Measurements from ENCODE around the gene PIN1.

The PIN1 gene

GRCh38 chr19:9861503-9861902, 26.4 kb downstream of the PIN1 start:
- Histone ChIP-seq H3K27me3 (ENCODE audit: control insufficient read depth, insufficient read depth, low read length) (no peaks in the 10 kb centered on the region), H3K4me1 (ENCODE audit: control insufficient read depth, low read depth, low read length) (peaks cover 6% of the 10 kb centered on the region), H3K36me3 (ENCODE audit: control insufficient read depth, low read depth, low read length) (peaks cover 7% of the 10 kb centered on the region), H3K4me3 (ENCODE audit: low read length) (no peak overlapping the region), H3K27ac (ENCODE audit: low read length) (no peak overlapping the region), H3K9ac (ENCODE audit: low read length) (no peak overlapping the region), H3K9me3 (ENCODE audit: control insufficient read depth, low read depth, low read length) (no peaks in the 10 kb centered on the region)

GRCh38 chr19:9862938-9863337, 27.8 kb downstream of the PIN1 start:
- H3K27me3 ChIP-seq (ENCODE audit: control insufficient read depth, insufficient read depth, low read length) = no peaks in the 10 kb centered on the region
- H3K36me3 ChIP-seq (ENCODE audit: control insufficient read depth, low read depth, low read length) = no peaks in the 10 kb centered on the region
- H3K4me1 ChIP-seq (ENCODE audit: control insufficient read depth, low read depth, low read length) = peaks cover 6% of the 10 kb centered on the region
- no peak overlapping the region for H3K4me3 ChIP-seq (ENCODE audit: low read length)
- H3K9me3 ChIP-seq (ENCODE audit: control insufficient read depth, low read depth, low read length) = no peaks in the 10 kb centered on the region
- H3K9ac ChIP-seq (ENCODE audit: low read length) = no peak overlapping the region
- no peak overlapping the region for H3K27ac ChIP-seq (ENCODE audit: low read length)

- Histone ChIP-seq H3K27ac (ENCODE audit: low read length) (no peak overlapping the region), H3K27me3 (ENCODE audit: control insufficient read depth, insufficient read depth, low read length) (no peaks in the 10 kb centered on the region), H3K9ac (ENCODE audit: low read length) (no peak overlapping the region), H3K9me3 (ENCODE audit: control insufficient read depth, low read depth, low read length) (no peaks in the 10 kb centered on the region), H3K4me1 (ENCODE audit: control insufficient read depth, low read depth, low read length) (peaks cover 6% of the 10 kb centered on the region), H3K4me3 (ENCODE audit: low read length) (no peak overlapping the region), H3K36me3 (ENCODE audit: control insufficient read depth, low read depth, low read length) (no peaks in the 10 kb centered on the region)
These were observed 28.6 kb downstream of the PIN1 start for GRCh38 chr19:9863759-9864158.

- Histone ChIP-seq H3K4me1 (ENCODE audit: control insufficient read depth, low read depth, low read length) (peaks cover 6% of the 10 kb centered on the region), H3K9me3 (ENCODE audit: control insufficient read depth, low read depth, low read length) (no peaks in the 10 kb centered on the region), H3K4me3 (ENCODE audit: low read length) (peak overlapping the region; percentile 28), H3K9ac (ENCODE audit: low read length) (no peak overlapping the region), H3K27ac (ENCODE audit: low read length) (no peak overlapping the region), H3K27me3 (ENCODE audit: control insufficient read depth, insufficient read depth, low read length) (no peaks in the 10 kb centered on the region), H3K36me3 (ENCODE audit: control insufficient read depth, low read depth, low read length) (no peaks in the 10 kb centered on the region)
These were observed 30.8 kb downstream of the PIN1 start for GRCh38 chr19:9865732-9866501.

GRCh38 chr19:9868983-9869617, 34.0 kb downstream of the PIN1 start:
- Histone ChIP-seq H3K27me3 (ENCODE audit: control insufficient read depth, insufficient read depth, low read length) (no peaks in the 10 kb centered on the region), H3K9ac (ENCODE audit: low read length) (no peak overlapping the region), H3K9me3 (ENCODE audit: control insufficient read depth, low read depth, low read length) (no peaks in the 10 kb centered on the region)

GRCh38 chr19:9871626-9872338, 36.7 kb downstream of the PIN1 start:
- Histone ChIP-seq H3K4me1 (ENCODE audit: control insufficient read depth, low read depth, low read length) (no peaks in the 10 kb centered on the region), H3K4me3 (ENCODE audit: low read length) (no peak overlapping the region), H3K36me3 (ENCODE audit: control insufficient read depth, low read depth, low read length) (no peaks in the 10 kb centered on the region), H3K27me3 (ENCODE audit: control insufficient read depth, insufficient read depth, low read length) (no peaks in the 10 kb centered on the region), H3K9me3 (ENCODE audit: control insufficient read depth, low read depth, low read length) (no peaks in the 10 kb centered on the region), H3K27ac (ENCODE audit: low read length) (no peak overlapping the region), H3K9ac (ENCODE audit: low read length) (no peak overlapping the region)

More at GRCh38 chr19:9868983-9869617, 34.0 kb downstream of the PIN1 start:
- Histone ChIP-seq H3K4me3 (ENCODE audit: low read length) (no peak overlapping the region), H3K36me3 (ENCODE audit: control insufficient read depth, low read depth, low read length) (no peaks in the 10 kb centered on the region), H3K4me1 (ENCODE audit: control insufficient read depth, low read depth, low read length) (peaks cover 6% of the 10 kb centered on the region), H3K27ac (ENCODE audit: low read length) (no peak overlapping the region)

GRCh38 chr19:9872618-9873242, 37.6 kb downstream of the PIN1 start:
- Histone ChIP-seq H3K27me3 (ENCODE audit: control insufficient read depth, insufficient read depth, low read length) (no peaks in the 10 kb centered on the region), H3K27ac (ENCODE audit: low read length) (no peak overlapping the region)

GRCh38 chr19:9875031-9875627, 40.0 kb downstream of the PIN1 start:
- Histone ChIP-seq H3K27ac (ENCODE audit: low read length) (no peak overlapping the region), H3K9me3 (ENCODE audit: control insufficient read depth, low read depth, low read length) (no peaks in the 10 kb centered on the region), H3K4me1 (ENCODE audit: control insufficient read depth, low read depth, low read length) (no peaks in the 10 kb centered on the region), H3K27me3 (ENCODE audit: control insufficient read depth, insufficient read depth, low read length) (no peaks in the 10 kb centered on the region), H3K9ac (ENCODE audit: low read length) (no peak overlapping the region), H3K4me3 (ENCODE audit: low read length) (no peak overlapping the region), H3K36me3 (ENCODE audit: control insufficient read depth, low read depth, low read length) (no peaks in the 10 kb centered on the region)

More at GRCh38 chr19:9872618-9873242, 37.6 kb downstream of the PIN1 start:
- no peak overlapping the region for H3K9ac ChIP-seq (ENCODE audit: low read length)
- H3K4me1 ChIP-seq (ENCODE audit: control insufficient read depth, low read depth, low read length) = no peaks in the 10 kb centered on the region
- H3K36me3 ChIP-seq (ENCODE audit: control insufficient read depth, low read depth, low read length) = no peaks in the 10 kb centered on the region
- H3K9me3 ChIP-seq (ENCODE audit: control insufficient read depth, low read depth, low read length) = no peaks in the 10 kb centered on the region
- no peak overlapping the region for H3K4me3 ChIP-seq (ENCODE audit: low read length)

GRCh38 chr19:9875796-9876195, 40.7 kb downstream of the PIN1 start:
- H3K27me3 ChIP-seq (ENCODE audit: control insufficient read depth, insufficient read depth, low read length) = no peaks in the 10 kb centered on the region
- H3K27ac ChIP-seq (ENCODE audit: low read length) = no peak overlapping the region
- H3K9me3 ChIP-seq (ENCODE audit: control insufficient read depth, low read depth, low read length) = no peaks in the 10 kb centered on the region
- H3K36me3 ChIP-seq (ENCODE audit: control insufficient read depth, low read depth, low read length) = no peaks in the 10 kb centered on the region
- H3K4me1 ChIP-seq (ENCODE audit: control insufficient read depth, low read depth, low read length) = no peaks in the 10 kb centered on the region
- H3K4me3 ChIP-seq (ENCODE audit: low read length) = no peak overlapping the region
- H3K9ac ChIP-seq (ENCODE audit: low read length) = no peak overlapping the region

- no peaks in the 10 kb centered on the region for H3K9me3 ChIP-seq (ENCODE audit: control insufficient read depth, low read depth, low read length)
- H3K27ac ChIP-seq (ENCODE audit: low read length) = no peak overlapping the region
- H3K4me1 ChIP-seq (ENCODE audit: control insufficient read depth, low read depth, low read length) = no peaks in the 10 kb centered on the region
- no peak overlapping the region for H3K4me3 ChIP-seq (ENCODE audit: low read length)
- no peaks in the 10 kb centered on the region for H3K27me3 ChIP-seq (ENCODE audit: control insufficient read depth, insufficient read depth, low read length)
- no peak overlapping the region for H3K9ac ChIP-seq (ENCODE audit: low read length)
- no peaks in the 10 kb centered on the region for H3K36me3 ChIP-seq (ENCODE audit: control insufficient read depth, low read depth, low read length)
These were observed 42.8 kb downstream of the PIN1 start for GRCh38 chr19:9877780-9878510.
